ENCODE data around the gene DLG1.

DLG1 gene

GRCh38 chr3:197248341-197248740 is 50.1 kb downstream of the DLG1 start:
- DNase-seq (ENCODE audit: low read depth): no peak

GRCh38 chr3:197244751-197245150 is 53.7 kb downstream of the DLG1 start:
- DNase-seq (ENCODE audit: low read depth): no peak

GRCh38 chr3:197242784-197243432 is 55.5 kb downstream of the DLG1 start:
- DNase-seq (ENCODE audit: low read depth): no peak

- no peak for DNase-seq (ENCODE audit: low read depth)
Observed at GRCh38 chr3:197241173-197241572, 57.2 kb downstream of the DLG1 start.

GRCh38 chr3:197239857-197240256 is 58.6 kb downstream of the DLG1 start:
- DNase-seq (ENCODE audit: low read depth): no peak

GRCh38 chr3:197238842-197239241 is 59.6 kb downstream of the DLG1 start:
- DNase-seq (ENCODE audit: low read depth): no peak

- DNase-seq (ENCODE audit: low read depth): no peak
Observed at GRCh38 chr3:197237897-197238296, 60.5 kb downstream of the DLG1 start.

GRCh38 chr3:197236362-197236761 is 62.0 kb downstream of the DLG1 start:
- DNase-seq (ENCODE audit: low read depth): no peak

GRCh38 chr3:197234947-197235914 is 63.2 kb downstream of the DLG1 start:
- no peak for DNase-seq (ENCODE audit: low read depth)

- no peak for DNase-seq (ENCODE audit: low read depth)
Observed at GRCh38 chr3:197231321-197231720, 67.1 kb downstream of the DLG1 start.

- DNase-seq (ENCODE audit: low read depth): no peak
Observed at GRCh38 chr3:197229836-197230235, 68.6 kb downstream of the DLG1 start.

- DNase-seq (ENCODE audit: low read depth): no peak
Observed at GRCh38 chr3:197229178-197229577, 69.2 kb downstream of the DLG1 start.

GRCh38 chr3:197227780-197228574 is 70.4 kb downstream of the DLG1 start:
- no peak for DNase-seq (ENCODE audit: low read depth)

- DNase-seq (ENCODE audit: low read depth): no peak
Observed at GRCh38 chr3:197226179-197226578, 72.2 kb downstream of the DLG1 start.

GRCh38 chr3:197225579-197225978 is 72.8 kb downstream of the DLG1 start:
- DNase-seq (ENCODE audit: low read depth): no peak

- DNase-seq (ENCODE audit: low read depth): no peak
Observed at GRCh38 chr3:197224034-197224444, 74.4 kb downstream of the DLG1 start.

GRCh38 chr3:197222937-197223370 is 75.5 kb downstream of the DLG1 start:
- no peak for DNase-seq (ENCODE audit: low read depth)

GRCh38 chr3:197219619-197220018 is 78.8 kb downstream of the DLG1 start:
- no peak for DNase-seq (ENCODE audit: low read depth)

- no peak for DNase-seq (ENCODE audit: low read depth)
Observed at GRCh38 chr3:197218210-197218609, 80.2 kb downstream of the DLG1 start.

GRCh38 chr3:197216914-197217313 is 81.5 kb downstream of the DLG1 start:
- DNase-seq (ENCODE audit: low read depth): no peak

- DNase-seq (ENCODE audit: low read depth): no peak
Observed at GRCh38 chr3:197216169-197216860, 82.1 kb downstream of the DLG1 start.

- DNase-seq (ENCODE audit: low read depth): no peak
Observed at GRCh38 chr3:197212290-197212689, 86.1 kb downstream of the DLG1 start.

Data from T-helper 22 cell (primary cell).